Kidney capillary endothelial cell (primary cell): ENCODE measurements around the gene PLEKHG4B.
A peak's percentile ranks its signal among the peaks of the same experiment; 100 is the strongest.
"Not testable (repeated sequence)": the region's sequence is repeated elsewhere in the genome, so short reads cannot be mapped to it uniquely, and the experiment has no call there.

Experiments used
- DNase-seq: peaks from one replicate; pipeline ENCODE4 v3.0.0-alpha.2; 2018; ENCODE audit warnings: low spot score

PLEKHG4B gene

DNA sequence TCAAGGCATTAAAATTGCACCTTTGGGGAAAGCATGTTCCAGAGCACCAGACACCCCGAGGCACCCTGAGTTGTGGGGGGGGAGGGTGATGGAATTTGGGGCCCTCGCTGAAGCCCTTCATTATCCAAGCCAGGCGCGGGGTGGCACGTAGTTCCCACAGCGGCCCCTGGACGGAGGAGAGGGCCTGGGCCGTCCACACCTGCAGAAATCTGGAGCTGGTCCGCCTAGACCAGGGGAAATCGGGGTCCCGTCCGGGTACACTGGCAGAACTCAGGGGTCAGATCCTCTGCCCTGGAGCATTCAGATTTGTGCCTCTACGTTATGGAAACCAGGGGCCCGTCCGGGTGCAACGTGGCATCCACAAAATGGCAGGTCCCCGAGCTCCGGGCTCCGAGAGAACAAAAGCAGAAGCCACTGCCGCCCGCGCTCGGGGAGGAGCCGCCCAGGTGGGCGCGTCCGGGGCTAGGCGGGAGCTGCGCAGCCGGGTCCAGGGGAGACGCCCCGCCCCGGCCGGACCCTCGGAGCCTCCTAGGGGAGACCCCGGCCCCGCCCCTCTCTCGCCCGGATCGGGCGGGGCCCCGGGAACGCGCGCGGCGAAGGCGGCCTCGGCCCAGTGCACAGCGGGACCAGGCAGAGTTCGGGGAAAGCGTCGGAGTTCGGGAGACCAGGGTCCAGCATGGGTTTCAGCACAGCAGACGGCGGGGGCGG is at the start of gene PLEKHG4B:
Gene PLEKHG4B, plus strand, starts transcription at position 613 of the 708 bp plus-strand sequence. Its CDS starts 64 bp downstream, at position 677.
- DNase-seq: no peak

DNA sequence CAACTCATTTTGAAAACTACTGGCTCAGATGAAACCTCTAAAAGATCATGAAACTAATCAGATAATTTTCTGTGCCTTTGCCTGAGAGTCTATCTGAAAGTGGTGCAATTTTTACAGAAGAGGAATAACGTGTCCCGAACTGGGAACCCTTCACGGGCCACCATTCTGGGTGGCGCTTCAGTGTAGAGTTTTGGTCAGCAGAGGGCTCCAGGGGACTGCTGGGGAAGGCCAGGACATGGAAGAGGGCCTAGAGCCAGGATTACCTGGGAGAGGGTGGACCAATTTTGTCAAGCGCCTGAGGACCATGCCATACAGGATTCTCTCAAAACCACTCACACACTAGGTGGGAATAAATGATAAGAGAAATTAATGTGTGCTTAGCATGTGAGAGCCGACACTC is 49.7 kb upstream of the PLEKHG4B start:
- DNase-seq: no peak

DNA sequence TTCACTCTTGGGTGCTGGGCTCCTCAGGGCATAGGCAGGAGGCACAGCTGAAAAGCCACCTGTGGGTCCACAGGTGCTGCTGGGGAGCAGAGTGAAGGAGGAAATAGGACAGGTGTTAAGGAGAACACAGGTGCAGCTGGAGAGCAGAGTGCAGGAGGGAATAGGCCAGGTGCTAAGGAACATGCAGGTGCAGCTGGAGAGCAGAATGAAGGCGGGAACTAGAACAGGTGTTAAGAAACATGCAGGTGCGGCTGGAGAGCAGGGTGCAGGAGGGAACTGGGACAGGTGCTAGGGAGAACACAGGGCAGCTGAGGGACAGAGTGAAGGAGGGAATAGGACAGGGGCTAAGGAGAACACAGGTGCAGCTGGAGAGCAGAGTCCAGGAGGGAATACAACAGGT is 43.8 kb upstream of the PLEKHG4B start:
- DNase-seq: no peak

GRCh38 chr5:49530-49929 is 42.4 kb upstream of the PLEKHG4B start:
- not testable (repeated sequence) for DNase-seq

- DNase-seq: no peak
These were observed 41.9 kb upstream of the PLEKHG4B start for GRCh38 chr5:49953-50544.

GRCh38 chr5:50724-51499 is 41.1 kb upstream of the PLEKHG4B start:
- no peak for DNase-seq

DNA sequence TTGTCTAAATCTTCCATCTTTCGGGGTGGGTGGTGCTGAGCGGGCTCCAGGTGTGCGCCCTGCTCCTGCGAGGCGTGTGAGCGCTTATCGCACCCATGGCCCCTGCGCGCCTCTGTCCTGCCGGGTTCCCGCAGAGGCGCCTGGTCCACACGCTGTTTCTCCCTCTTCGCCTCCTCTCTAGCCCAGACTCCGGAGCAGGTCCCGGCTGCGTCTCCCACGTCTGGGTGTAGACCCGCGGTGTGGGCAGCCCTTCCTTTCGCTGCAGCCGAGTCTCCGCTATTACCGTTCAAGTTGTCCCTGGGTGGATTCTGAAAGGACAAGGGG is 40.5 kb upstream of the PLEKHG4B start:
- DNase-seq: no peak

DNA sequence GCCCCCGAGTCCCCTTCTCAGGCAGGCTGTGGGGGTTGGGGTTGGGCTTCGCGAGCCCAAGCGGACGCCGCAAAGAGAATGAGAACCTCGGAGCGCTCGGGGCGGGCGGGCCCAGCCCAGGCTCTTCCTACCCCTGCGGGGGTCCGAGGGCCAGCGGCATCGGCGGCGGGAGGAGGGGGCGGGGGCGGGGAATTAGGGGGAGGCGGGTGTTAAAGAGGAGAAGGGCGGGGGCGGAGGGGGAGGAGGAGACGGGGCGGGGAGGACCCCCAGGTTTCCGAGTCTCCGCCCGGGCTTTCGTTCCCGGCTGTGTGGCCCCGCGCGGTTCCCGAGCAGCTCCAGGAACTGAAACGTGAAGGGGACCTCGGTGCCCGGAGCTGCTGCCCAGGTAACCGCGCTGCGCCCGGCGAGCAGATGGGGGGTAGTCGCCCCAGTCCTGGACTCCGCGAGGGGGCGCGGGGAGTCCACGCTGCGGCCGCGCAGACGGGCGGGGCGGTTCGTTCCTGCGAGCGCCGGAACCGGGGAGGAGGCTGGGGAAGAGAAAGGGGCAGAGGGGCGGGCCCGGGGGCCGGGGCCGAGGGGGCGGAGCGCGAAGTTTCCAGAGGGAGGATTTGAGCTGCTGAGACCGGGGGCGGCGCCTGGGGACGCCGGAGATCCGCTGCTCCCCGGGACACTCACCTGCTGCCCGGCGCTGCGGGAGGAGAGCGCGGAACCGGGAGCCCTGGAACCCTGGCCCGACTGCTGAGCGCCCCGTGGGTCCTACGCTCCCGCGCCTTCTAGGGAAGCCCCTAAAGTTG is 38.4 kb upstream of the PLEKHG4B start:
- no peak for DNase-seq

DNA sequence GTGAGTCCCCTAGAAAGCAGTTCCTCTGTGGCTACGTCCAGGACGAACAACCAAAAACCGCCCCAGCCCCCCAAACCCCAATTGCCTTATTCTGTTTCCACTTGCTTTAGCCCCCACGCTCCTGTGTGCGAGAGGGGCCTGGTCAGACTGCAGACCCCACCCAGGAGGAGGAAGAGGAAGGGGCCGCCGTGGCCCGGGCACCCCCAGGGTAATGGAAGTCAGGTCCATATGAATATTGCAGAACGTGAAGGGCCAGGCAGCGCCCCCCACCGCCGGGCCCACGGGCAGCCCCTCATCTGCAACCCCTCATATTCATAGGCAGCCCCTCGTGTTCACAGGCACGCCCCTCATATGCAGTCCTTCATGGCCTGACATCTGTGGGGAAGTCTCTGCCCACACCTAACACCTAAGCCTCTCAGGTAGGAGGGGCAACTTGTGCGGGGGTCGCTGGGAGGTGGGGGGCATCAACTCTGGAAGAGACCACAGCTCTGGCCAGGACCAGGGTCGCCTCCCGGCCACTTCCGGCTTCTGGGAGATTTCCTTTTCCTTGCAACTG is 37.7 kb upstream of the PLEKHG4B start:
- DNase-seq: no peak

GRCh38 chr5:54876-55569 is 36.9 kb upstream of the PLEKHG4B start:
- DNase-seq: no peak

- DNase-seq: peak; percentile 10
These were observed 35.2 kb upstream of the PLEKHG4B start for GRCh38 chr5:56561-57290.

DNA sequence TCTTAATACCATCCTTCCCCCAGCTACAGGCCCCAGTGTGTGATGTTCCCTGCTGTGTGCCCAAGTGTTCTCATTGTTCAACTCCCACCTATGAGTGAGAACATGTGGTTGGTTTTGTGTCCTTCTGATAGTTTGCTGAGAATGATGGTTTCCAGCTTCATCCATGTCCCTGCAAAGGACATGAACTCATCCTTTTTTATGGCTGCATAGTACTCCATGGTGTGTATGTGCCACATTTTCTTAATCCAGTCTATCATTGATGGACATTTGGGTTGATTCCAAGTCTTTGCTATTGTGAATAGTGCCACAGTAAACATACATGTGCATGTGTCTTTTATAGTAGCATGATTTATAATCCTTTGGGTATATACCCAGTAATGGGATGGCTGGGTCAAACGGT is 31.7 kb upstream of the PLEKHG4B start:
- not testable (repeated sequence) for DNase-seq

- no peak for DNase-seq
These were observed 21.5 kb upstream of the PLEKHG4B start for GRCh38 chr5:70440-70839.

GRCh38 chr5:72316-73180 is 19.4 kb upstream of the PLEKHG4B start:
- DNase-seq: not testable (repeated sequence)

GRCh38 chr5:73181-73447 is 18.9 kb upstream of the PLEKHG4B start:
- DNase-seq: not testable (repeated sequence)

DNA sequence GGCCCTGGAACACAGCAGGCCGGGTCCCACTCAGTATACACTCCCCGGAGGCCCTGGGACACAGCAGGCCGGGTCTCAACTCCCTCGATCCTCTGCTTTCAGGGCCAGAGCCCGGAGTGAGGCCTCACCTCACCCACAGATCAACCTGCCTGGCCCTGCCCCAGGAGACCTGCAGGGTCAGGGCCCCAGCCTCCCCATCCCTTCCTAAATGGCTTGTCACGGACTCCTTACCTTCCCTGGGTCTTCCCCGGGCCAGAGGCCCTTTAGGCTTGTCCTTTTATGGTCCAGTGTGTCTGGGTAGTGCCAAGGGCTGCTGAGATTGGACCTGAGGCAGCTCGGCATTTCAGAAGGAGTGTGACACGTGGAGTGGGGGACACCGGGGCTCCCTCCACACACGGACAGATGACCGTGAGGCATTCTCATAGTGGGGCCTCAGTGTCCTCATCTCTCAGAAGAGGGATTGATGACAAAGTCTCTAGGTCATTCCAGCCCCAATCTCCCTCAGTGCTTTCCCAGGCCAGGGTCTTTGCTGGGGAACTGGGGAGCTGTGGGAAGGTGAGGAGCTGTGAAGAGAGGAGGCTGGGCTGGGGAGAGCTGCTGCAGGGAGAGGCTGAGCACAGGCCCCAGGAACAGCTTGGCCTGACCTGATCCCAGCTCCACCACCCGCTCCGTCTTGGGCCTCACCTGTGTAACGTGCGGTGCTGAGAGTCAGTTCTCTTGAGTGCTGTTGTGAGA is 18.0 kb upstream of the PLEKHG4B start:
- DNase-seq: no peak

DNA sequence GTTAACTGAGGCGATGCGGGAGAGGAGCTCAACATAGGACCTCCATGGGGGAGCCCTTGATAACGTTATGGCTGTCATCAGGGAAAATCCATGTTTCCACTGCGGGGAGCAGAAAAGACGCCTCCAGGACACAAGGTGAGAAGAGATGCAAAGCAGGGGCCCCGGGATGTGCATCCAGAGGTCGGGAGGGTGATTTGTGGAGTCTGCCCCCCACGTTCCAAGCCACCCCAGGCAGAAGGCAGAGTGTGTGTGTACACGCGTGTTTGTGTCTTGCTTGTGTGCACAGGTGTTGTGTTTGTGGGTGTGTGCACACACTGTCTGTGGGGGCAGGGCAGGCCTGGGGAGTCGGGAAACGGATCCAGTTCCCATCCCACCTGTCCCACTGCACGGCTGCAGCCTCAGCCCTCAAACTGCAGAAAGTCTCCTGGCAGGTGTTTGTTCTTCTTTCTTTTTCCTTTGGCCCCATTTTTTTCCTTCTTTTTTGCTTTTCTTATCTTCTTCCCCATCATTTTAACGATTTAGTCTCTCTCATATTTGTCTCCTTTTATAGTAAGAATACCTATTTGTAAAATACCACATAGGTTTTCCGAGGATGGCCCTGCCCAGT is 17.4 kb upstream of the PLEKHG4B start:
- DNase-seq: no peak

- no peak for DNase-seq
These were observed 16.3 kb upstream of the PLEKHG4B start for GRCh38 chr5:75331-76320.
